IMR-90 (cell line): Measurements from ENCODE around the gene CPNE2.

Experiments used
- CEBPB ChIP-seq: IDR thresholded peaks from 2 replicates; pipeline ENCODE4 v1.6.1; 2012; ENCODE audit warnings: low read depth, low read length, improper control_type of control experiment
- CTCF ChIP-seq: conservative IDR thresholded peaks from 2 replicates; pipeline ENCODE4 v1.5.1; 2012; ENCODE audit warnings: mild to moderate bottlenecking, low read depth, low read length, improper control_type of control experiment
- MAFK ChIP-seq: IDR thresholded peaks from 2 replicates; pipeline ENCODE4 v1.6.1; 2012; ENCODE audit warnings: low read depth, low read length, improper control_type of control experiment
- MXI1 ChIP-seq: IDR thresholded peaks from 2 replicates; pipeline ENCODE4 v1.6.1; 2012; ENCODE audit warnings: low read depth, mild to moderate bottlenecking, low read length, moderate library complexity, borderline replicate concordance
- POLR2A ChIP-seq: IDR thresholded peaks from 2 replicates; pipeline ENCODE4 v1.6.1; 2012; ENCODE audit warnings: mild to moderate bottlenecking, low read depth, low read length
- RAD21 ChIP-seq: IDR thresholded peaks from 2 replicates; pipeline ENCODE4 v1.6.1; 2012; ENCODE audit warnings: low read length, improper control_type of control experiment
- RFX5 ChIP-seq: IDR thresholded peaks from 2 replicates; pipeline ENCODE4 v1.8.0; 2012; ENCODE audit warnings: low read depth, mild to moderate bottlenecking, low read length, moderate library complexity
- SMC3 ChIP-seq: fragments of 150-350 bp; IDR thresholded peaks from 2 replicates; pipeline ENCODE4 v1.6.1; 2016; ENCODE audit warnings: low read depth, mild to moderate bottlenecking, antibody characterized with exemption, low read length, moderate library complexity
- TF ChIP-seq, protein P1 (sequence below): fragments of 150-350 bp; IDR thresholded peaks from 2 replicates; pipeline ENCODE4 v1.6.1; 2017; ENCODE audit warnings: mild to moderate bottlenecking, antibody characterized with exemption, low read length, low read depth

DNA sequence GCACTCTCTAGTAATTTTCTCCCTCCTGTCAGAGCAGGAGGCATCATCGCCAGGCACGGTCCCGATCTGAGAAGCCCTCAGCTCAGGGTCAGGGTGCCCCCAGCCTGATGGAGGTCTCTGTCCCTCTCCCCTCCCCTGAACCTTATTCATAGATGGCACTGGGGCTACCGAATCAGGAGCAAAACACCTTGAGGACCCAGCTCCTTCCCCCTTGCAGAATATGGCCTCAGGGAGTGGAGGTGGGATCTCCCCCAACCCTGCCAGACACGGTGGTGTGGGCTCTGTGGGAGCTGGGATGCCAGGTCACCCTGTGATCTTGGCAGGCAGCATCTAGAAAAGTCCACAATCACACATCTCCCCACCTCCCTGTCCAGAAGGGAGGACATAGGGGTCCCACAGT lies 2.5 kb downstream of the CPNE2 start:
- no peak for TF ChIP-seq POLR2A
- no peak for TF ChIP-seq SMC3
- no peak for TF ChIP-seq RAD21
- TF ChIP-seq, protein P1, sequence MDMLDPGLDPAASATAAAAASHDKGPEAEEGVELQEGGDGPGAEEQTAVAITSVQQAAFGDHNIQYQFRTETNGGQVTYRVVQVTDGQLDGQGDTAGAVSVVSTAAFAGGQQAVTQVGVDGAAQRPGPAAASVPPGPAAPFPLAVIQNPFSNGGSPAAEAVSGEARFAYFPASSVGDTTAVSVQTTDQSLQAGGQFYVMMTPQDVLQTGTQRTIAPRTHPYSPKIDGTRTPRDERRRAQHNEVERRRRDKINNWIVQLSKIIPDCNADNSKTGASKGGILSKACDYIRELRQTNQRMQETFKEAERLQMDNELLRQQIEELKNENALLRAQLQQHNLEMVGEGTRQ: no peak
- TF ChIP-seq CTCF: no peak
- no peak for TF ChIP-seq MXI1
- TF ChIP-seq MAFK: no peak
- TF ChIP-seq RFX5: no peak
- no peak for TF ChIP-seq CEBPB
